8988T (cell line): ENCODE data around the gene KCNN1.
"Not testable (repeated sequence)": the region's sequence is repeated elsewhere in the genome, so short reads cannot be mapped to it uniquely, and the experiment has no call there.

Experiments used
- DNase-seq: peaks from one replicate; pipeline ENCODE4 v3.0.0; 2011

KCNN1 gene

DNA sequence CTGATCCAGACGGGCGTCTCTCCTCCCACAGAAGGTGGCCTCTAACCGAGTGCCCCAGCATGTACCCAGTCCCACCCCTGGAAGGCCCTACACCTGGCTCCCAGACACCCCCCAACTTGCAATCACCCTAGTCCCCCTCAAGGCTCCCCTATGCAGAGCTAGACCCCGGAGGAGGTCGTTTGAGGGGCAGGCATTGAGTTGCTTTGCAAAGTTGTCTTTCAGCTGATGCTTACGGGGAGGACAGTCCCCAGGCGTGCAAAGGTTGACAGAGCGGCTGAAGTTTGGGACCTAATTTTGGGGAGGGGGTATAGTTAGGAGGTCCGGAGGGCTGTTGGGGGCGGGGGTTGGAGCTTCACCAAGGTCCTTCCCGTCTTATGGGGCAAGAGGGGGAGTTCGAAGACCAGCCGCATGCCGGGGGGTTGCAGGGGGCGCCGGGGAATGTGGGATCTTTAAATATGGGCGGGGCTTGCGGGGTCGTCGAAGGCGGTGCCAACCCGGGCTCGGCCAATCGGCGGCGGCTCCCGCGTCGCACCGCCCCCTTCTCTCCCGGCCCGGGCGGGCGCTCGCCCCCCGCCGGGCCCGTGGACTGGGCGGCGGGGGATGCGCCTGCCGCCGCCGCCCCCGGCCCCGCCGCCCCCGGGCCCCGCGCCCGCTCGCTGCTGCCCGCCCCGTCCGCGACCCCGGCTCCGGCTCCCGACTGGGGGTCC lies at the start of gene KCNN1:
Gene KCNN1 (plus strand): TSS at position 558 of the 707 bp plus-strand sequence. CDS start 6,782 bp downstream, outside the sequence.
- peak; percentile 79 for DNase-seq

GRCh38 chr19:17918151-17918550 lies 48.8 kb upstream of the KCNN1 start:
- not testable (repeated sequence) for DNase-seq

- DNase-seq = not testable (repeated sequence)
Measured at GRCh38 chr19:17919122-17919521, 47.8 kb upstream of the KCNN1 start.

- no peak for DNase-seq
Measured at GRCh38 chr19:17920527-17920926, 46.4 kb upstream of the KCNN1 start.

DNA sequence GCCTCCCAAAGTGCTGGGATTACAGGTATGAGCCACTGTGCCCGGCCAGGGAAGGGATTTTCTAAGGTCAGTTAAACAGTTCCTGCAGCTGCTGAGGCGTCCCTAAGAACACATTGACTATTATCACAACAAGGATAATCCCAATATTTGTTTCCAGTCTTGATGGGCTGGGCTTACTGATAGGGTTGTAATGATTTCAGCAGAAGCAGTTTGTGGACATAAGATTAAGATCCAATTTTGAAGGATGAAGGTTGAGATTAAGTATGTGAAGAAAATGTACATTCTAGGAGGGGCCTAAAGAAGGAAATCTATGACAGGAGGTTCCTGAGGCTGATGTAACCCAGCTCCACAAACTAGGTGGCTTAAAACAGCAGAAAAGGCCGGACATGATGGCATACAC lies 44.8 kb upstream of the KCNN1 start:
- no peak for DNase-seq

- no peak for DNase-seq
Measured at GRCh38 chr19:17926044-17926443, 40.9 kb upstream of the KCNN1 start.

DNA sequence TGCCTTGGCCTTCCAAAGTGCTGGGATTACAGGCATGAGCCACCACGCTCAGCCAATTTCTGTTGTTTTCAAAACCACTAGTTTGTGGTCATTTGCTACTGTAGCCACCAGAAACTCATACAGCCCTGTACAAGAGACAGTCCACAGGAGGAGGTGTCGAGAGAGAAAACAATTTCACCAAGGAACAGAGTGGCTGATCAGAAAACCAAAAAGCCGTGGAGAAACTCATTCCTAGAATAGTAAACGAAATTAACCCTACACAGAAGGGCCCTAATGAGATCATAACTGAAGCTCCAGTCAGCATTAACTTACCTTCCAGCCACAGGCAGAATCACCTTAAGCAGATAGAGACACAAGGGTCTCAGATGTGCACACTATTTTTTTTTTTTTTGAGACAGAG lies 37.9 kb upstream of the KCNN1 start:
- DNase-seq = no peak

GRCh38 chr19:17931532-17932191 lies 35.2 kb upstream of the KCNN1 start:
- no peak for DNase-seq

DNA sequence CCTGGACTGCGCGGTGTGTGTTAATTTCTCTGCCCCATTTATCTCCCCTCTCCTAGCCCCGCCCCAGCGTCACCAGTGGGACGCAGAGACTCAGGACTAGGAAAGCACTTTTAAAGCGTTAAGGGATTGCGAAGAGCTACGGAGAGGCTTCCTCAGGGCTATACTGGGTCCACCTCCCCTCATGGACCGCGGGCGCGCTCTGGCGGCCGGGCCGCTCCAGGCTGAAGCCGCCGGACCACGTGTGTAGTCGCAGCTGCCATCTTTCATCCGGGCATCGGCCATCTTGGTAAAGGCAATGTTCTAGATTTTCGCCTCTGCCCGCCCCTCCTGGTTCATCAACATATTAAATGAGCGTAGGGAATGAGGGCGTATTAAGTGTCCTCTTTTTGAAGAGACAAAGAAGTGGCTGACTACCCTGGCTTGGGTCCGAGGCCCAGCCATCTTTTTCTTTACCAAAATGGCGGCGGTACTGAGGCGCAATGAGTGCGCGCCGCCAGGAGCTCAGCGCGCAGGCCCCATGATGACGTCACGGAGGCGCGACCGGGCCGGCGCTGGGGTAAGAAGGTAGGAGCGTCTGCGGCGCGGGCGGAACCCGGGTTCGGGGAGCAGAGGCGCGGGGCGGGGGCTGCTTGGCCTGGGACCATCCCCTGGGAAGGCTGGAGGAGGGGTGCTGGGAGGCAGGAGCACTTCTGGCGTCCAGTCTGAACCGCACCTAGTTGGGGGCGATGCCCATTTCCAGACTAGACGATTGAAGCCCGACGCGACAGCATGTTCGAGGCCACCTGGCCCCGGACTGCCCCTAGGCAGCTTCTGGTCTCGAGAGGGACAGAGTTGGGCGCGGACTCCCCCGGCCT lies 34.2 kb upstream of the KCNN1 start, which contains the start of gene CCDC124:
Gene CCDC124 (plus strand): TSS at position 531 of the 854 bp plus-strand sequence. CDS start 3,406 bp downstream, outside the sequence.
- peak; percentile 84 for DNase-seq

DNA sequence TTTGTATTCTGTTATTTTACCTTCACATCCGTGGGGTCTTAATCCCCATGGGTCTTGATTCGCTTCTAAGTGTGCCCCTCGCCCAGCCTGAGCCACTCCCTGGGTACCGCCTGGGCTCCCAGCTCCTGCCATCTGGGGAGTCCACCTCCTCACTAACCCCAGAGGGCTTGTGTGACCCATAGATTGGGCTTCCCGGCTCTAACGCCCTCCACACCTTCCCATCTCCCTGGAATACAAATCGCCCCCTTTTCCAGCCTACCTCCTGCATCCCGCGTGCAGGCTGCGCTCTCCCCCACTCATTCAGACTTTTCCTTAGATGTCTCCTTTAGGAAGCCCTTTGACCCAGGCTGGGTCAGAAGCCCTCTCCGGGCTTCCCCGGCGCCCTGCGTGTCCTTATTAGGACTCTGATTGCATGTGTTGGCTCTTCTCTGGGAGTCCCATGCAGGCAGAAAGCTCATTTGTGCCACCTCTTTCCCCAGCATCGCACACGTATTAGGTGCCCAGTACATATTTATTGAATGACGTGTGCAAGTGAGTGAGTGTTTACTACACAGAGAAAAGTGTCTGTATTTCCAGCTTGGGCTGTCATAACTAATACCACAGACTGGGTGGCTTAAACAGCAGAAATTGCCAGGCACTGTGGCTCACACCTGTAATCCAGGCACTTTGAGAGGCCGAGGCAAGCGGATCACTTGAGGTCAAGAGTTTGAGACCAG lies 33.3 kb upstream of the KCNN1 start:
- no peak for DNase-seq

DNA sequence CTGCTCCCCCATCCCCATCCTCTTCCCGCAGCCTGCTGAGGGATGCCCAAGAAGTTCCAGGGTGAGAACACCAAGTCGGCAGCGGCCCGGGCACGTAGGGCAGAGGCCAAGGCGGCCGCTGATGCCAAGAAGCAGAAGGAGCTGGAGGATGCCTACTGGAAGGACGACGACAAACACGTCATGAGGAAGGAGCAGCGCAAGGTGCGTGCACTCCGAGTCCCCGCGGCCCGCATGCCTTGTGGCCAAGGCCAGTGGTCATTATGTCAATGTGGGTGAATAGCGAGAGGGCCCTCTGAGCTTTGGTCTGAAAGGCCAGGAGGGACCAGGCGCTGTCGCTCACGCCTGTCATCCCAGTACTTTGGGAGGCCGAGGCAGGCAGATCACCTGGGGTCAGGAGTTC lies 30.5 kb upstream of the KCNN1 start:
- DNase-seq = no peak

DNA sequence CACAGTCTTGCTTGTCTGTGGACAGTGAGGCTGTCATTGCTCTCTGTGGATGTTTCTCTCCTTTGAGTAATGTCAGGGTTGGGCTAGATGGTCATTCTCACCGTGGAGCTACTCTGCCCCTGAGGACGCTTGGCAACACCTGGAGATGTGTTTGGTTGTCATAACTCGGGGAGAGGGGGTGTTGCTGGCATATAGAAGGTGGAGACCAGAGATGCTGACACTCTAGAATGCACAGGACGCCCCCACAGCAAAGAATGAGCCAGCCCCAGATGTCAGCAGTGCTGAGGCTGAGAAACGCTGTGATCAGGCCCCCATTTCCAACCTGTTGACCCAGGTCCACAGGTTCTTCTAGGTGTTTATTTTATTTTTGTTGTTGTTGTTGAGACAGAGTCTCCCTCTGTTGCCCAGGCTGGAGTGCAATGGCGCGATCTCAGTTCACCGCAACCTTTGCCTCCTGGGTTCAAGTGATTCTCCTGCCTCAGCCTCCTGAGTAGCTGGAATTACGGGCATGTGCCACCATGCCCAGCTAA lies 29.5 kb upstream of the KCNN1 start:
- no peak for DNase-seq

DNA sequence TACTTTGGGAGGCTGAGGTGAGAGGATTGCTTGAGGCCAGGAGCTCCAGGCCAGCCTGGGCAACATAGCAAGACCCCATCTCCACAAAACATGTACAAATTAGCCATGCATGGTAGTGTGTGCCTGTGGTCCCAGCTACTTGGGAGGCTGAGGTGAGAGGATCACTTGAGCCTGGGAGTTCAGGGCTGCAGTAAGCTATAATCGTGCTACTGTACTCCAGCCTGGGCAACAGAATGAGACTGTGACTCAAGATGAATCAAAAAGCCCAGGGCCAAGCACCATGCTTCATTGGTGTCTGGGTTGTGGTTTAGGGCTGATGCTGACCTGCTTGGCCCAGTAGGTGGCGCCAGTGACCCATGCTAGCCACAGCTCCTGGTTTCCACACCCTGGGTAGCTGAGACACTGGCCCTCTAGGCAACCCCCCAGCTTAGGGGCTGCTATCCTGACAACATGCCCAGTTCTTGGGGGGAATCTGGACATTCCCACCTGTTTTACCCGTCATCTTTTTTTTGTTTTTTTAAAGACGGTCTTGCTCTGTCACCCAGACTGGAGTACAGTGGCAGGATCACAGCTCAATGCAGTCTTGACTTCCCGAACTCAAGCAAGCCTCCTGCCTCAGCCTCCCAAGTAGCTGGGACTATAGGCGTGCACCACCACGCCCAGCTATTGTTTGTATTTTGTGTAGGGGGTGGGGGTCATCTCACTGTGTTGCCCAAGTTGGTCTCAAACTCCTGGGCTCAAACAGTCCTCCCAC lies 28.6 kb upstream of the KCNN1 start:
- peak; percentile 98 for DNase-seq

DNA sequence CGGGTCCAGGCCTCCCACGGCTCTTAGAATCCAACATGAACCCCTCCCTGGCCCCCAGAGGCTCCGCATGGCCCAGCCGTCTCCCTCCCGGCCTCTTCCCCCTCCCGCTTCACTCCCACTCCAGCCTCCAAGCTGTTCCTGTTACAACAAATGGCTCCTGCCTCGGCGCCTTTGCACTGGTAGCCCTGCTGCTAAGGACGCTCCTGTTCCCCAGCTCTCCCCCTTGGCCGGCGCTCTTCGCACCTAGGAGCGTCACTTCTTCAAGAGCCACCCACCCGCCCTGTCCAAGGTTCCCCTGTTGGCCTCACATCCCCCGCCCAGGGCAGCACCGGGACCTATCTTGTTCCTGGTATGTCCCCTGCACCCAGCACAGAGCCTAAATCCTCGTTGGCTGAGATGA lies 24.7 kb upstream of the KCNN1 start:
- DNase-seq = no peak

DNA sequence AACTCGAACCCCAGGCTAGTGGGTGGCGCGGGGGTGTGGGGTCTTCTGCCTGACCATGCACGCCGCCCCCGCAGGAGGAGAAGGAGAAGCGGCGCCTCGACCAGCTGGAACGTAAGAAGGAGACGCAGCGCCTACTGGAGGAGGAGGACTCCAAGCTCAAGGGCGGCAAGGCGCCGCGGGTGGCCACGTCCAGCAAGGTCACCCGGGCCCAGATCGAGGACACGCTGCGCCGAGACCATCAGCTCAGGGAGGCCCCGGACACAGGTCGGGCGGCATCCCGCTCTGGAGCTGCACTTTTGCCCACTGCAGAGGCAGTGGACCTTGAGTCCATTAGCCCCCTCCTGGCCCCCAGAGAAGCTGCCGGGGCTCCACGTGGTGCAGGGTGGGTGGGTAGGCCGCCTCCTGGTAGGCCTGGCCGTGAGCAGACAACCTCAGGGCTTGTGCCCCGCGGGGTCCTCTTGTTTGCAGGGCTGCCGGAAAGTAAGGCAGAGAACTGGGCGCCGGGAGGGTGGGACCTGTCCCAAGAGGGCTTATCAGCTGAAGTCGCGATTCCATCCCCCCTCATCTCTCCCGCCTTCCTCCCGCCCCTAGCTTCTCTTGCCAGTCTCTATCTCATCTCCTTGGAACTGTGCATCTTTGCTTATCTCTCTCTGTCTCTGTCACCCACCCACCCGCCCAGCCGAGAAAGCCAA lies 24.2 kb upstream of the KCNN1 start:
- DNase-seq = peak; percentile 14

GRCh38 chr19:17943274-17944221 lies 23.4 kb upstream of the KCNN1 start:
- peak; percentile 48 for DNase-seq

- peak; percentile 29 for DNase-seq
Measured at GRCh38 chr19:17944301-17944700, 22.6 kb upstream of the KCNN1 start.

DNA sequence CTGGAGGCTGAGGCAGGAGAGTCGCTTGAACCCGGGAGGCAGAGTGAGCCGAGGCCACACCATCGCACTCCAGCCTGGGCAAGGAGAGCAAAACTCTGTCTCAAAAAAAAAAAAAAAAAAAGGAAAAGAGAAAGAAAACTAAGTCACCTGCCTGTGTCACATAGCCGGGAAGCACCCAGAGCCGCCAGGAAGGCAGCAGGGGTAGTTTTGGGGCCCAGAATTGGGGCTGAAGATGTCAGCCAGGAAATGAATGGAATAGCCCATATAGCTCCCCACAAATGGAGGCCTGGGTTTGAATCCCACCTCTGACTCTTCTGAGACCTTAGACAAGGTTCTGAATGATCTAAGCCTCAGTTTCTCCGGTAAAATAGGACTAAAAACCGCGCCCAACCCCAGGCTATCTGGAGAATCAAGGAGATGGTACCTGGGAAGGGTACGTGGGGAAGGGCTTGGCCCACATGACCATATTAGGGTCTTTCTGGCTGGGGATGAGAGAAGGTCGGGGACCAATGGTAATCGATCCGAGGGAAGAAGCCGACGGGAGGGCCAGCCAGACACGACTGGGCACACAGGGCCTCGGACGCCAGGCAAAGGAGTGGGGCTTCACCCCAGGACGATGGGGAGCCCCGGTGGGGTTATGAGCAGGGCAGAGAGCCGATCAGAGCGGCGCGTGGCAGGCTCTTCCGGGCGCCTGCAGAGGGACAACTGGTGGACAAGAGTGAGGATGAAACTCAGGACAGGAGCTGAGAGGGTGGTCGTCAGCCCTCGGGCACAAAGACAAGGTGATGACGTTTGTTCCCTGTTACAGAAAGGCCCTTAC lies 19.7 kb upstream of the KCNN1 start:
- DNase-seq = peak; percentile 68
